GM21390 (cell line): ENCODE results near the gene PGAP6.
"Not testable (repeated sequence)": the region's sequence is repeated elsewhere in the genome, so short reads cannot be mapped to it uniquely, and the experiment has no call there.

ENCODE experiments used
- ATAC-seq: cut with Tn5 transposase; IDR thresholded peaks from one replicate; pipeline ENCODE4 v1.9.1; 2021; ENCODE audit not compliant: unreplicated experiment

The PGAP6 gene

GRCh38 chr16:333406-334094, 48.2 kb downstream of the PGAP6 start:
- no peak for ATAC-seq

GRCh38 chr16:331181-331814, 50.5 kb downstream of the PGAP6 start:
- ATAC-seq, result not testable (repeated sequence)

GRCh38 chr16:330741-331140, 51.0 kb downstream of the PGAP6 start:
- no peak for ATAC-seq

- ATAC-seq, result no peak
These were observed 56.2 kb downstream of the PGAP6 start for GRCh38 chr16:325375-326145.

GRCh38 chr16:324451-325334, 57.1 kb downstream of the PGAP6 start:
- no peak for ATAC-seq

GRCh38 chr16:324201-324450, 57.7 kb downstream of the PGAP6 start:
- ATAC-seq, result no peak

GRCh38 chr16:322476-323143, 59.2 kb downstream of the PGAP6 start:
- ATAC-seq, result no peak

- ATAC-seq, result no peak
These were observed 60.2 kb downstream of the PGAP6 start for GRCh38 chr16:321532-321931.
